ENCODE data around the gene N4BP2.

N4BP2 gene

GRCh38 chr4:40199999-40200874 is 143.6 kb downstream of the N4BP2 start:
- peak overlapping the region; percentile 94 for H3K4me3 Mint-ChIP-seq
- H3K4me1 Mint-ChIP-seq: peaks cover 55% of the 10 kb centered on the region
- H3K9me3 Mint-ChIP-seq: no peaks in the 10 kb centered on the region
- H3K36me3 Mint-ChIP-seq: peaks cover 27% of the 10 kb centered on the region
- peak; percentile 87 for ATAC-seq
- peak overlapping the region; percentile 96 for H3K27ac Mint-ChIP-seq
- no peaks in the 10 kb centered on the region for H3K27me3 Mint-ChIP-seq

- Mint-ChIP-seq H3K9me3 (no peaks in the 10 kb centered on the region), H3K27ac (peak overlapping the region; percentile 96), H3K4me1 (peaks cover 55% of the 10 kb centered on the region), H3K4me3 (peak overlapping the region; percentile 94), H3K36me3 (peaks cover 31% of the 10 kb centered on the region), H3K27me3 (no peaks in the 10 kb centered on the region)
- peak; percentile 51 for ATAC-seq
Observed at GRCh38 chr4:40200875-40201801, 144.5 kb downstream of the N4BP2 start.

DNA sequence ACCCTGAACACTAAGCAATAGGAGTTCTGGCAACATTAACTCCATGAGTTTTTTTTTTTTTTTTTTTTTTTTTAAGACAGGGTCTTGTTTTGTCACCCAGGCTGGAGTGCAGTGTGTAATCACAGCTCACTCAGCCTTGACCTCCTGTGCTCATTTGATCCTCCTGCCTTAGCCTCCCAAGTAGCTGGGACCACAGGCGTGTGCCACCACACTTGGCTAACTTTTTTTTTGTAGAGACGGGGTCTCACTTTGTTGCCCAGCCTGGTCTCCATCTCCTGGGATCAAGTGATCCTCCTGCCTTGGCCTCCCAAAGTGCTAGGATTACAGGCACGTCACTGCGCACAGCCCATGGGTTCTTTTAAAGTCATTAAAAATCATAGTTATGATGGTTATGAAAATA is 145.2 kb downstream of the N4BP2 start:
- peak overlapping the region; percentile 94 for H3K4me3 Mint-ChIP-seq
- peak overlapping the region; percentile 96 for H3K27ac Mint-ChIP-seq
- H3K4me1 Mint-ChIP-seq: peaks cover 55% of the 10 kb centered on the region
- H3K36me3 Mint-ChIP-seq: peaks cover 34% of the 10 kb centered on the region
- H3K9me3 Mint-ChIP-seq: no peaks in the 10 kb centered on the region
- ATAC-seq: no peak
- no peaks in the 10 kb centered on the region for H3K27me3 Mint-ChIP-seq

DNA sequence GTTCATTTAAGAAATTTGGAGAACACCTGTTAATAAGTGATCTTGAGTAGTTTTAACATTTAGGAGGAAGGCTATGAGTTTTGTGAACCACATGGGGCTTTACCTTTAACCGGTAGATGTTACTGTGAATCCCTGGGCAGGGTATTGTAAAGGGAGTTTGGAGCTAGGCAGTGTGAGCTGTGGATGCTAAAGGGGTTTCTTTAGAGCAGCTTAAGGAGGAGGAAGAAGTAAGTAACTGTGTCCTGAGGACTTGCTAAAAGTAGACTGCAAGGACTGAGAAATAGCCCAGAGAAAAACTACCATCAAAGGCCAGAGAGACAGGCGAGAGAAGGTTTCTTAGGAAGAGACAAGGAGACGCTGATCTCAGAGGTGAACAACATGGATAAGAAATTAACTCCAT is 145.8 kb downstream of the N4BP2 start:
- H3K36me3 Mint-ChIP-seq: peaks cover 34% of the 10 kb centered on the region
- H3K9me3 Mint-ChIP-seq: no peaks in the 10 kb centered on the region
- no peak for ATAC-seq
- H3K27me3 Mint-ChIP-seq: no peaks in the 10 kb centered on the region
- peak overlapping the region; percentile 96 for H3K27ac Mint-ChIP-seq
- H3K4me3 Mint-ChIP-seq: peak overlapping the region; percentile 75
- H3K4me1 Mint-ChIP-seq: peaks cover 60% of the 10 kb centered on the region

- peaks cover 28% of the 10 kb centered on the region for H3K36me3 Mint-ChIP-seq
- H3K4me1 Mint-ChIP-seq: peaks cover 76% of the 10 kb centered on the region
Observed at GRCh38 chr4:40204507-40205258, 148.0 kb downstream of the N4BP2 start.

GRCh38 chr4:40205259-40206198 is 148.9 kb downstream of the N4BP2 start:
- ATAC-seq: peak; percentile 88
- Mint-ChIP-seq H3K4me3 (peak overlapping the region; percentile 74), H3K27ac (peak overlapping the region; percentile 96), H3K4me1 (peaks cover 80% of the 10 kb centered on the region), H3K36me3 (peaks cover 36% of the 10 kb centered on the region), H3K9me3 (no peaks in the 10 kb centered on the region), H3K27me3 (no peaks in the 10 kb centered on the region)

More at GRCh38 chr4:40204507-40205258, 148.0 kb downstream of the N4BP2 start:
- ATAC-seq: no peak
- H3K4me3 Mint-ChIP-seq: peak overlapping the region; percentile 74
- no peaks in the 10 kb centered on the region for H3K9me3 Mint-ChIP-seq
- peak overlapping the region; percentile 96 for H3K27ac Mint-ChIP-seq
- no peaks in the 10 kb centered on the region for H3K27me3 Mint-ChIP-seq

DNA sequence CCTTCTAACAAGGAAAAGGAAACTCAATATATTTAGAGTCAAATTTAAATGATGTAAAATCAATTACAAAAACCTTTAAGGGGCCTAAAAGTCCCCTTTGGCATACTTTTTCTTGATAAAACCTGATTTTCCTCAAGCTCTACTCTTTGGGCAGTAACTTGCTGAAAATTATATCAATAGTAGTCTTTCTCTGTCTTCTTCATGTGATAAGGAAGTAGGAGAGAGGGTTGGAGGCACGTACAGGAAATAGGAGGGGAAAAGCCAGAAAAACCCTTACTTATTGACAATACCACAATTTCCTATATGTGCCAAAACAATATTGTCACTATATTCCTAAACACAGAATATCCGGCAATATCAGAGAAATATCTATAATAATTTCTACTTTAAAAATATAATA is 149.8 kb downstream of the N4BP2 start:
- Mint-ChIP-seq H3K4me3 (peak overlapping the region; percentile 74), H3K36me3 (peaks cover 43% of the 10 kb centered on the region), H3K27me3 (no peaks in the 10 kb centered on the region), H3K4me1 (peaks cover 89% of the 10 kb centered on the region), H3K9me3 (no peaks in the 10 kb centered on the region), H3K27ac (peak overlapping the region; percentile 96)
- no peak for ATAC-seq
